ENCODE data around the gene NEK9. TPM values are rescaled to one million over a fixed set of nuclear protein-coding genes. Genes with fewer than 3 reads are reported as not detected.
A peak's percentile ranks its signal among the peaks of the same experiment; 100 is the strongest.

Gene NEK9
- total and polyA plus RNA-seq, 10 of the 15 experiments (the other 5 are each of a cell fraction or from before 2014, with no cell fraction given), result 6.0 to 78.8 (median 44.7) TPM

GRCh38 chr14:75064205-75064567 lies 62.7 kb downstream of the NEK9 start:
- intact Hi-C loops (cut with micrococcal nuclease; ENCODE audit: unreplicated experiment) (no loop called here), in situ Hi-C loops (cut with MboI) (no loop called here)
- ChIA-PET RAD21 (ENCODE audit: unreplicated experiment) (interaction anchor here (0.7 to 3.4 kb wide), 9 partner anchors 14 to 228 kb away, joined by 3 to 13 read pairs (median 5); partner anchors contain the start of genes EIF2B2 and MLH3), POLR2A (interaction anchor here (0.9 to 3.6 kb wide), 7 partner anchors 9 to 230 kb away, joined by 3 to 19 read pairs (median 4); partner anchors contain the start of gene MLH3), SMC1A (ENCODE audit: uncharacterized antibody, unreplicated experiment) (interaction anchor here (0.9 to 3.2 kb wide), 12 partner anchors 8 to 239 kb away, joined by 3 to 15 read pairs (median 5); partner anchors contain the start of genes MLH3 and NEK9), CTCF (interaction anchor here (0.8 to 2.7 kb wide), 8 partner anchors 11 to 204 kb away, joined by 3 to 13 read pairs (median 4); no protein-coding TSS in a partner anchor)
- no peak for FAIRE-seq
- Histone ChIP-seq H3K79me2 (ENCODE audit: control insufficient read depth, insufficient read depth, low read length) (peaks cover 20% of the 10 kb centered on the region), H4K20me1 (ENCODE audit: control insufficient read depth, insufficient read depth) (no peaks in the 10 kb centered on the region), H3K9ac (ENCODE audit: control insufficient read depth, insufficient read depth, low read length) (peak overlapping the region; percentile 76), H3K9me3 (replicated peaks; ENCODE audit: control insufficient read depth, insufficient read depth, low read length) (no peaks in the 10 kb centered on the region; the same call in 2 of the 3 replicates), H3K4me1 (ENCODE audit: control insufficient read depth, insufficient read depth, low read length) (peaks cover 5% of the 10 kb centered on the region), H3K27me3 (replicated peaks in 1 of 2; ENCODE audit: control insufficient read depth in 2 of 2, insufficient read depth in 2 of 2, low read length in 1 of 2) (no peaks in the 10 kb centered on the region), H3K27ac (ENCODE audit: control insufficient read depth, insufficient read depth) (peak overlapping the region; percentile 60), H3K36me3 (ENCODE audit: control insufficient read depth in 2 of 2, insufficient read depth in 2 of 2, low read length in 1 of 2) (no peaks in the 10 kb centered on the region; a peak in 1 of 4 replicates), H2AFZ (ENCODE audit: control insufficient read depth, low read depth, low read length) (peak overlapping the region; percentile 71), H3K4me3 (peak overlapping the region; percentile 98), H3K4me2 (ENCODE audit: control insufficient read depth, insufficient read depth) (peak overlapping the region; percentile 92)
- 63% methylated on average over 8 of the region's 8 CpGs for WGBS (ENCODE audit: insufficient coverage, insufficient replicate concordance, low lambda C conversion rate, missing lambda C conversion rate)
- DNase-seq (ENCODE audit: low read depth, low spot score), result no peak
- peak; percentile 24 for ATAC-seq
- no TSS peak for BruUV-seq (replicated peaks)
- no peak for TF ChIP-seq SPI1 (IDR thresholded peaks at IDR 0.05; ENCODE audit: borderline replicate concordance, insufficient read depth, low read depth, low read length)
- TF ChIP-seq SMAD1 (IDR thresholded peaks at IDR 0.05; ENCODE audit: low read depth, partially characterized antibody), result no peak
- TF ChIP-seq POLR2A (IDR thresholded peaks at IDR 0.05; ENCODE audit: low read depth, low read length), result no peak
- TF ChIP-seq ZZZ3 (IDR thresholded peaks at IDR 0.05; ENCODE audit: control insufficient read depth, insufficient read length, low read depth), result no peak
- no peak for TF ChIP-seq MYB (IDR thresholded peaks at IDR 0.05; ENCODE audit: borderline replicate concordance, low read depth, low read length)
- no peak for TF ChIP-seq YY1 (IDR thresholded peaks at IDR 0.05; ENCODE audit: low read depth, low read length)
- no peak for TF ChIP-seq E2F4 (IDR thresholded peaks at IDR 0.05; ENCODE audit: low read depth, low read length)
- TF ChIP-seq IKZF2 (IDR thresholded peaks at IDR 0.05), result no peak
- no peak for TF ChIP-seq JUND (IDR thresholded peaks at IDR 0.05; ENCODE audit: low read depth, low read length)
